HG03103 (cell line): Measurements from ENCODE around the gene TRAF2.
"Not testable (repeated sequence)": the region's sequence is repeated elsewhere in the genome, so short reads cannot be mapped to it uniquely, and the experiment has no call there.

ENCODE experiments used
- ATAC-seq: cut with Tn5 transposase; IDR thresholded peaks from one replicate; pipeline ENCODE4 v1.9.1; 2021; ENCODE audit warnings: low read depth; ENCODE audit not compliant: unreplicated experiment

The TRAF2 gene, protein sequence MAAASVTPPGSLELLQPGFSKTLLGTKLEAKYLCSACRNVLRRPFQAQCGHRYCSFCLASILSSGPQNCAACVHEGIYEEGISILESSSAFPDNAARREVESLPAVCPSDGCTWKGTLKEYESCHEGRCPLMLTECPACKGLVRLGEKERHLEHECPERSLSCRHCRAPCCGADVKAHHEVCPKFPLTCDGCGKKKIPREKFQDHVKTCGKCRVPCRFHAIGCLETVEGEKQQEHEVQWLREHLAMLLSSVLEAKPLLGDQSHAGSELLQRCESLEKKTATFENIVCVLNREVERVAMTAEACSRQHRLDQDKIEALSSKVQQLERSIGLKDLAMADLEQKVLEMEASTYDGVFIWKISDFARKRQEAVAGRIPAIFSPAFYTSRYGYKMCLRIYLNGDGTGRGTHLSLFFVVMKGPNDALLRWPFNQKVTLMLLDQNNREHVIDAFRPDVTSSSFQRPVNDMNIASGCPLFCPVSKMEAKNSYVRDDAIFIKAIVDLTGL

DNA sequence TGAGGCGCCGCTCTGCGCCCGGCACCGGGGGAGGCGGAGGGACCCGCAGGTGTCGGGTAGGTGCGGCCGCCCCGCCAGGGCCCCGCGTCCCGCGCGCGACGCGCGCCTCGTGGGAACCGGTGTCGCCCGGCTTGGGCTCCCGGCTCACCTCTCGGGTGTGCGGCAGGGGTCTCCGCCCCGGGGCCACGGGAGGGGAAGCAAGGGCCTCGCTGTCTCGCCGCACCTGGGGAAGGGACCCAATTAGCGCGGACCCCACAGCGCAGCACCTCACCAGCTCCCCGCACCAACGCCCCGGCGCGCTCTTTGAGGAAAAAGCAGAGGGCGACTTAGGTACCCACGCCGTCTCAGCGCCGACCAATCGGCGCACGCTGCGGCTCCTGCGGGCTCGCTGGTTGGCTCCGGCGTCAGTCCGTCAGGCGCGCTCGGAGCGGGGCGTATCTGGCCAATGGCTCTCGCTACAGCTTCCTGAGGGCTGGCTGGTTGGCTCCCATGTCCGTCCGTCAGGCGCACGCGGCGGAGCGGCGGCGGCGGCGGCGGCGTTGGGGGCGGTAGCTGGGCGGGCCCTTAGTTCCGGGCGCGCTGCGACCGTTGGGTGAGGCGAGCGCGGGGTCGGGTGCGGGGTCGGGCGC lies at the start of gene TRAF2:
Gene TRAF2, plus strand, starts transcription at position 567 of the 629 bp plus-strand sequence. CDS start 12,225 bp downstream, outside the sequence.
- peak; percentile 84 for ATAC-seq

DNA sequence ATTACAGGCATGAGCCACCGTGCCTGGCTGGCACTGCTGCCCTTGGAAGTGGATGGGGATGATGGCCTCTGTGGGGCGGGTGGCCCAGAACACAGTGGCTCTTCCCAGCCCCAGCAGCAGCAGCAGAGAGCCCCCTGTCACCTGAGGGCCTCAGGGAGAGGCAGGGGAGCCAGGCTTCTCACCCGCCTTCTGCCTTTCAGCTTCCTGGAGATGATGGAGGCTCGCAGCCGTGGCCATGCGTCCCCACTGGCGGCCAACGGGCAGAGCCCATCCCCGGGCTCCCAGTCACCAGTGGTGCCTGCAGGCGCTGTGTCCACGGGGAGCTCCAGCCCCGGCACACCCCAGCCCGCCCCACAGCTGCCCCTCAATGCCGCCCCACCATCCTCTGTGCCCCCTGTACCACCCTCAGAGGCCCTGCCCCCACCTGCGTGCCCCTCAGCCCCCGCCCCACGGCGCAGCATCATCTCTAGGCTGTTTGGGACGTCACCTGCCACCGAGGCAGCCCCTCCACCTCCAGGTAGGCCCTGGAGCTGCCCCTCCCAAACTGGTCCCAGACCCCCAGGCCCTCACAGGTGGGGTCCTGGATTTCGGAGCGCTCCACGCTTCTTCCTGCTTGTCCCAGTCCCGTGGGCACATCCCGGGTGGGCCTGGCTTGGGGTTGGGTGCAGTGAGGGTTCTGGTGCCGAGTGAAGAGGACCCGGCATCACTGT lies 49.0 kb upstream of the TRAF2 start:
- no peak for ATAC-seq

DNA sequence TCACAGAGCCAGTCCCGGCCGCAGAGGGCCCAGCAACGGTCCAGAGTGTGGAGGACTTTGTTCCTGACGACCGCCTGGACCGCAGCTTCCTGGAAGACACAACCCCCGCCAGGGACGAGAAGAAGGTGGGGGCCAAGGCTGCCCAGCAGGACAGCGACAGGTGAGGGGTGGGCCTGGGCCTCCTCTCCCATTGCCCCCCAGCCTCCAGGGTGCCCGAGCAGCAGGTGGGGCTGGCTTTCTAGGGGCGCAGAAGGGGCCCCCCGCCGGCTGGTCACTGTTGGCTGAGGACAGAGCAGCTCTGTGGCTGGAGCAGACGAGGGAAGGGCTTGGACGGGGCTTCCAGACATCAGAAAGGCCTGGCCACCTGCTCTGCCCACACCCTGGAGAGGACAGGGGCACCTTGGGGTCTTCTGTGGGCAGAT lies 48.4 kb upstream of the TRAF2 start:
- not testable (repeated sequence) for ATAC-seq

DNA sequence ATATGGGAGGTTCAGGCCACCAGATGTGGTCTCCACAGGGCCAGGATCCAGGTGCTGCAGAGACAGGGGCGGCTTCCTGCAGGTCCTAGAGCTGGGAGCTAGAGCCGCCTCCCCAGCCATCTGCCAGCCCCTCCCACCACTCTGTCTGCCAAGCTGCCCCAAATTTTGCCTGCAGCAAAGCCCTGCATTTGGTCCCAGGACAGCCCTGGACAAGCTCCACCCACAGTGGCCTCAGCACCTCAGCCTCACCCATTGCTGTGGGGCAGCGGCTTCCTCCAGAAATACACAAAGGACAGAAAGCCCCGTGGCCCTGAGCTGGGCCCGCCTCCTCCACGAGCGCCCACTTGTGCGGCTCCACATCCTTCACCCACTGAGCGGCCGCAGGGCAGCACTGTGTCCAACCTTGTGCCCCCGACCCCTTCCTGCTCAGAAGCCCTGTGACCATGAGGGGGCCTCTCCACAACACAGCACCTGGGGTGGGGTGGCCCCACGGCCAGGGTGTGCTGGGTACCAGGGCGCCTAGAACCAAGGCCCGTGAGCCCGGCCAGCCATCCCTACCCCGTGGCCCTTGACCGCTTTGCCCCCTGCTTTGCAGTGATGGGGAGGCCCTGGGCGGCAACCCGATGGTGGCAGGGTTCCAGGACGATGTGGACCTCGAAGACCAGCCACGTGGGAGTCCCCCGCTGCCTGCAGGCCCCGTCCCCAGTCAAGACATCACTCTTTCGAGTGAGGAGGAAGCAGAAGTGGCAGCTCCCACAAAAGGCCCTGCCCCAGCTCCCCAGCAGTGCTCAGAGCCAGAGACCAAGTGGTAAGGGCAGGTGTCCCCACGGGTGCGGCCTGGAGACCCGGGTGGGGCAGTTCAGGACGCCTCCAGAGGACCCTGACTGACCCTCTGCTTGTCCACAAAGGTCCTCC lies 47.7 kb upstream of the TRAF2 start:
- ATAC-seq: no peak

DNA sequence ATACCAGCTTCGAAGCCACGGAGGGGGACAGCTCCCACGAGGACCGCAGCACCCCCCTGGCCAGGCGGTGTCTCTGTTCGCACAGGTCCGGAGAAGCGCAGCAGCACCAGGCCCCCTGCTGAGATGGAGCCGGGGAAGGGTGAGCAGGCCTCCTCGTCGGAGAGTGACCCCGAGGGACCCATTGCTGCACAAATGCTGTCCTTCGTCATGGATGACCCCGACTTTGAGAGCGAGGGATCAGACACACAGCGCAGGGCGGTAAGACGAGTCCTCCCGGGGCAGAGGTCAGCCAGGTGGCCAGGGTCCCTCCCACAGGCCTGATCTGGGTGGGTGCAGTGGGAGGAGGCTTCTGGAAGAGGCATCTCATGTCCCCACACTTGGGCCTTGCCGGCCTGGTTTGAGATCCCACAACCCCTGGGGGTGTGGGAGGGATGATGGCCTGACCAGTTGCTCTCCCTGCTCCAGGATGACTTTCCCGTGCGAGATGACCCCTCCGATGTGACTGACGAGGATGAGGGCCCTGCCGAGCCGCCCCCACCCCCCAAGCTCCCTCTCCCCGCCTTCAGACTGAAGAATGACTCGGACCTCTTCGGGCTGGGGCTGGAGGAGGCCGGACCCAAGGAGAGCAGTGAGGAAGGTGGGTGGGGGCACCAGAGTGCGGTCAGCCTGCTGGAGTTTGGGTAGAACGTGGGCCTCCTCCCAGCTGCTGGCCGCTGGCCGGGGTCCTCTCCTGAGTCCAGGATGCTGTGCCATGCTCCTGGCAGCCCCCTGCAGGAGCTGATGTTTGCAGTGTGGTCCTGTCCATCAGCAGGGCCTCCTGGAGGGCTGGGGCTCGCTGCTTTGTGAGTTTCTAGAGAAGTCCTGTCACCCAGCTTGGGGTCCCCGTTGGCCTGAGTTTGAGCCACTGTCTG lies 46.8 kb upstream of the TRAF2 start:
- no peak for ATAC-seq

DNA sequence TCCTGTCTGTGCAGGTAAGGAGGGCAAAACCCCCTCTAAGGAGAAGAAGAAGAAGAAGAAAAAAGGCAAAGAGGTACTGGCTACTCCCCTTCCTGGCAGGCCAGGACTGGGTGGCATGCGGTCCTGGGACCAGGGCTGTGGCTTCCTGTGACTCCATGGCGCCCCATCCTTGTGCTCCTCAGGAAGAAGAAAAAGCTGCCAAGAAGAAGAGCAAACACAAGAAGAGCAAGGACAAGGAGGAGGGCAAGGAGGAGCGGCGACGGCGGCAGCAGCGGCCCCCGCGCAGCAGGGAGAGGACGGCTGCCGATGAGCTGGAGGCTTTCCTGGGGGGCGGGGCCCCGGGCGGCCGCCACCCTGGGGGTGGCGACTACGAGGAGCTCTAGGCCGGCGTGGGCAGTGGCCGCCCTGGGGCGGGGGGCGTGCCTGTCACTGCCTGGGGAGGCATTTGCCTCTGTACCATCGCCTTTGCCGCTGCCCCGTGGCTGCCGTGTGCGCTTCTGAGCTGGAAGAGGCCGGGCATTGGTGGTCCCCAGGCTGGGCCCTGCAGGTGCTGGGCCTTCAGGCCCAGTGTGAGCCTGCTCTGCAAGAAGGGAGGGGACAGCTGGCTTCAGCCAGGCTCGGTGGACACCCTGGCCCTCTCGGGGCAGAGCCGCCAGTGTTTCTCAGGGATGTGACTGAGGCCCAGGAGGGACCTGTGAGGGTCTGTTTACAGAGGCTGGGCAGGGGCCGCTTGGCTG lies 46.0 kb upstream of the TRAF2 start:
- no peak for ATAC-seq

DNA sequence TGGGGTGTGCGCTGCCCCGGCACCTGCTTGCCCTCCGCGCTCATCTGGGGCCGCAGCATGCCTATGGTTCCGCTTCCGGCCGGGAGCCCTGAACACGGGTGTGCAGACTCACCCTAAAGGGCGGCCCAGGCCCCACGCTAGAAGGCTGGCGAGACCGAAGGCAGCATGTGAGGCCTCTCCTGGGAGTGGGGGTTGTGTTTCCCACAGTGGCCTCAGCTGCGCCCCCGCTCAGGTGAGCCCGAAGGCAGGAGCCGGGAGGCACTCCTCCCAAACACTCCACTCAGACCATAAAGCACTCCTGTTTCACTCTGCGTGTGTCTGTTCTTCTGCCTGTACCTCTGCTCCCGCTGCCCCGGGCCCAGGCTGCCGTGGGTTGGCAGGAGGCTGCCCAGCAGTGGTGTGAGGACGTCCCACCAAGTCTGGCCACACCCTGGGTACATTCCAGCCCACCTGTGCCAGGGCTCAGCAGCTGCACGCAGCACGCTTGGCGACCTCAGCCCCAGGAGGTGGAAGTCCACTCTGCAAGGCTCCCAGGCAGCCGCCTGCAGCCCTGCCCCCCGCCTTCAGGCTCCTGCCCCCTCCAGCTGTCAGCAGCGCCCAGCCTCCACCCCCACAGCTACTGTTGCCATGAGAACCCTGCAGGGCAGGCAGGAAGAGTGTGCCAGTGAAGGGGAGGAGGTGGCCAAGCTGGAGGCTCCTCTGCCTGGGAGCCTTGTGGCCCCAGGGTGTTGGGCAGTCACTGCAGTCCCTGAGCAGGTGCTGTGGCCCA lies 45.3 kb upstream of the TRAF2 start:
- no peak for ATAC-seq

DNA sequence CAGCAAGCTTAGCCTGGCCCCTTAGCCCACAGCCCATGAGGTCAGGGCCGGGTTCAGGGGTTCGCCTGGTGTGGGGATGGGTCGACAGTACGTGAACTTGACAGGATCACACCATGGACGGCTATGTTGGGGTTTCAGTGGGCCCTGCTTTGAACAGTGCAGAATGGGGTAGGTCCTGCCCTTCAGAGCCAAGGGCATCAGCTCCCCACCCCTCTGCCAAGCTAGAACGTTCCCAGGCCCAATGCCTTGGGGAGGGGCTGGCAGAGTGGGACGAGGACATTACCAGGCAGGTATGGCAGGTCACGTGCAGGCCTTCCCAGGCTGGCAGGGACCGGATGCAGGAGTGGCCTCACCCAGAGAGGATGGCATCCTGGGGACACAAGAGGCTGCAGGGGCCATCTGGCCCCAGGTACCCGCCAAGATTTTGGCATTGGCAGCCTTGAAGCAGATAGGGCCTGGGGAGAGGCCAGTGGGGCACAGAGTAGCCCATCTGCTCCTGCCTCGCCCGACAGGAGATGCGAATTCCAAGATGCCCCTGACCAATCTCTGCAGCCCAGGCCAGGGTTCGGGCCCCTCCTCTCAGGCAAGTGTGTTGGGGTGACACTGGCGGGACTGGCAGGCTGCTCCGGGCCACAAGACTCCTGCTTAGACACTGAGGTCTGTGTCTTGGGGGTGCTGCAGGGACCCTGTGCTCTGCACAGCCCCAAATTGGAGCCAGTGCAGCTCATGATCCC lies 44.5 kb upstream of the TRAF2 start:
- not testable (repeated sequence) for ATAC-seq

DNA sequence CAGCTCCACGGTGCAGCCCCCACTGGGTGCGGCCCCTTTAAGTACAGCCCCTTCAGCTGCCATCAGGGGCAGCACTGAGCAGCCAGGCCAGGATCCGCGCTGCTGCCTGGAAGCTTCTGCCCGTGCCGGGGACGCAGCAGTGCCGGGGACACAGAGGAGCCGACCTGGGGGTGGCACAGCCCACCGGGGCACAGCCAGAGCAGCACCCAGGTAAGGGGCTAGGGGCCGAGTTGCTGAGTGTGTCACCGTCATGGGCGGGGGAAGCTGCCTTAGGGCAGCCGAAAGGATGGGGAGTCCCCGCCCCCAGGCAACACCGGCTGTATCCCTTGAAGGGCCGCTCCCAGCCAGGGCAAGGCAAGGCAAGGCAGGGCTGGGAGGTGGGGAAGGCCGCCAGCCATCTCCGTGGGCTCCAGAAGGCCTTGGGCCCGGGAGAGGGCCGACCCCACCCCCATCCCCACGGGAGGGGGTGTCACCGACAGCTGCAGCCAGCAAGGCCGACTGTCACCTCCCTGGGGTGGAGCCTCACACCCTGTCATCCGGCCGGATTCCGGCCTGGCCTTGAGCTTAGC lies 43.9 kb upstream of the TRAF2 start, which contains the start of gene AJM1:
Gene AJM1, plus strand, starts transcription at position 99 of the 569 bp plus-strand sequence. CDS start 1,937 bp downstream, outside the sequence.
- ATAC-seq: peak; percentile 62

DNA sequence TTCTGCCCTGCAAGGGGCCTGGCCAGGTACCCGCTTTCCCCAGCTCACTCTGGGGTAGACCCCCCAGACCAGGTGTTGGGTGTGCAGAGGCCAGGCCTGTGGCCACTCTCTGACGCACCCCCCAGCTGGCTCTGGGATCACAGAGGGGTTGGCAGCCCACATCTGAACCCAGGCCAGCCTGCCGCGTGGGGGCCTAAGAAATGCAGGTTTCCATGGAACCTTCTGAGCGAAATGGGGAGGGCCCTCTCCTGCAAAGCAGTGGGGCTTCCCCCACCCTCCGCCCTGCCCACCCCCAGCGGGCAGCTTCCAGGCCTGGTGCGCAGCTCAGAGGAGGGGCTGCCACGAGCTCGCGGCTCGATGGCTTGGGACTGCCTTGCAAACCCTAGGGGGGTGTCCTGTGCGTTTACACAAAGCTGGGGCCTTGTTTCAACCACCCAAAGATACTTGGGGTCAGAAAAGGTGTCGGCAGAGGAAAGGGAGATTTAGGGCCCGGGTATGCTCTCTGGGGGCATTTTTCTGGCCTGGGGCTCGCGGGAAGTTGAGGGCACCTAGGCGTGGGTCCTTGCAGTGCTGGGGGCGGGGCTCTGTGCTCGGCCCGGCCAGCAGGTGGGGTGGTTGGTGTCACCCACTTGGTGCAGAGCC lies 43.0 kb upstream of the TRAF2 start:
- not testable (repeated sequence) for ATAC-seq

DNA sequence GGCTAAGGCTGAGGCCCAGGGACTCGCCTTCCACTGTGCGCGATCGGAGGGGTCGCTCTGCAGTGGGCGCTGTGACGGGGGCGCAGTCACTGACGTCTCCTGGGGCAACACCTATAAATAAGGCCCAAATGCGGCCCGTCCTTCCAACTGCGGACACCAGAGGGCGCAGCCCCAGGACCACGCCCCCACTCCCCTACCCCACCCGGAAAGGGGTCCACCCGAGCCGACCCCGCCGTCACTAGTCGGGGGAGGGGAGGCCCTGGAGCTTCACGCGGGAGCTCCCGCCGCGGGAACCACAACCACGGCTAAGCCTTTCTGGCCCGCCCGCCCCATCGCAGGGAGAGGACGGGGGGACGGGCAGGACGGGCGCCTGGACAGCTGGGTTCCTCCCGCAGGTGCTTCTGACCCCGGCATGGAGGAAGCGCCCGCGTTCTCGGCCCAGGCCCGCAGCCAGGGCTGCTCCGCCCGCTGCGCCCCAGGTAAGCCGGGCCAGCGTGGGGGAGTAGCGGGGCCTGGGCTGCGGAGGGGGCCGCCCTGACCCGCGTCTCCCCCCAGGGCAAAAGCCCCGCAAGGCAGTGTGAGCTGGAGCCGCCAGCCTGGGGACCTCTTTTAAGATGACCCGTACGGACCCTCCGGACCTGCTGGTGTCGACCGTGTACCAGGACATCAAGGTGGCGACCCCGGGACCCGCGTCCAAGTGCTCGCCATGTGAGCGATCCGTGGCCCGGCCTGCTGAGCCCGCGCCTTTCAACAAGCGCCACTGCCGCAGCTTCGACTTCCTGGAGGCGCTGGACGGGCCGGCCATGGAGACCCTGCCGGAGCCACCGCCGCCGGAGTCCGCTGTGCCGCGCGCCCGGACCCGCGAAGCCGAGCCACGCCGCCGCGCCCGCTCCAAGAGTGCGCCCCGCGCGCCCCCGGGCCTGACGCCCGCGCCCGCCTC lies 42.2 kb upstream of the TRAF2 start:
- ATAC-seq: not testable (repeated sequence)

DNA sequence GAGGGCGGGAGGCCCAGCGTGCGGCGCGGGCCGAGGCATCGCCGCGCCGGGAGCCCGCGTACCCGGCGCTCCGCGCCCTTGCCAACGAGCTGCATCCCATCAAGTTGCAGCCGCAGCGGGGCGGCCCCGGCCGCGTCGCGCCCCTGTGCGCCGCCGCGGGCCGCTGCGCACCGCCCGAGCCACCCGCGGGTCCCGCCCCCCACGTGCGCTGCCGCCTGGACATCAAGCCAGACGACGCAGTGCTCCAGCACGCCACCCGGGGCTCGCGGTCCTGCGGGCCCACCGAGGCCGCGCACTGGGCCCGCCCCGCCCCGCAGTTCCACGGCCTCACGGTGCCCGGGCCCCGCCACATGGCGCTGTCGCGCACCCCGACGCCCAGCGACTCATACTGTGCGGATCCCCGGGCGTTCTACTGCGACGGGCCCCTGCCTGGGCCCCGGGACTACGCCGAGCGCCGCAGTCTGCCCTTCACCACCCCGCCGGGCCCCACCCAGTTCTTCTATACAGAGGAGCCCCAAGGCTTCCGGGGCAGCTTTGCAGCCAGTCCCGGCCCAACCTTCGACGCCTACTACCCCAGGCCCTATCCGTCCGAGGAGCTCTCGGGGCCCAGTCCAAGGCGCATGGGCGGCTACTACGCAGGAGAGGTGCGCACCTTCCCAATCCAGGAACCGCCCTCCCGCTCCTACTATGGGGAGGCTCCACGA lies 41.4 kb upstream of the TRAF2 start:
- no peak for ATAC-seq

DNA sequence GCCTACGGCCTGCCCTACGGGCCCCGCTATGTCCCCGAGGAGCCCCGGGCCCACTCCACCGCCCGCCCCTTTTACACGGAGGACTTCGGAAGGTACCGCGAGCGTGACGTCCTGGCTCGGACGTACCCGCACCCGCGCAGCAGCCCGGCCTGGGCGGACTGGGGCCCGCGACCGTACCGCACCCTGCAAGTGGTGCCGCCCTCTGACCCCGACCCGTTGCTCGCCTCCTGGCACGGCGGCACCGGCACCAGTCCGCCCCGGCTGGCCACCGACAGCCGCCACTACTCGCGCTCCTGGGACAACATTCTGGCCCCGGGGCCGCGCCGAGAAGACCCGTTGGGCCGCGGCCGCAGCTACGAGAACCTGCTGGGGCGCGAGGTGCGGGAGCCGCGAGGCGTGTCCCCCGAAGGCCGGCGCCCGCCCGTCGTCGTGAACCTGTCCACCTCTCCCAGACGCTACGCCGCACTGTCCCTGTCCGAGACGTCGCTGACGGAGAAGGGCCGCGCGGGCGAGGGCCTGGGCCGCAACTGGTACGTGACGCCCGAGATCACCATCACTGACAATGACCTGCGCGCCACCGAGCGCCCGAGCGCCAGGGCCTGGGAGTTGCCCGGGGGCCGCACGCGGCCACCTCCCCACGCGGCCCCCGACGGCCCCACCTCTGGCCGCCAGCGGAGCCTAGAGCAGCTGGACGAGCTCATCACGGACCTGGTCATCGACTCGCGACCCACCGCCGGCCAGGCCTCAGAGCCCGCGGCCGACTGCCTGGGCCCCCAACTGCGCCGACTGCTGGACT lies 40.7 kb upstream of the TRAF2 start:
- ATAC-seq: no peak
